ENCODE measurements around the gene MMEL1.
A peak's percentile ranks its signal among the peaks of the same experiment; 100 is the strongest.

MMEL1 gene

DNA sequence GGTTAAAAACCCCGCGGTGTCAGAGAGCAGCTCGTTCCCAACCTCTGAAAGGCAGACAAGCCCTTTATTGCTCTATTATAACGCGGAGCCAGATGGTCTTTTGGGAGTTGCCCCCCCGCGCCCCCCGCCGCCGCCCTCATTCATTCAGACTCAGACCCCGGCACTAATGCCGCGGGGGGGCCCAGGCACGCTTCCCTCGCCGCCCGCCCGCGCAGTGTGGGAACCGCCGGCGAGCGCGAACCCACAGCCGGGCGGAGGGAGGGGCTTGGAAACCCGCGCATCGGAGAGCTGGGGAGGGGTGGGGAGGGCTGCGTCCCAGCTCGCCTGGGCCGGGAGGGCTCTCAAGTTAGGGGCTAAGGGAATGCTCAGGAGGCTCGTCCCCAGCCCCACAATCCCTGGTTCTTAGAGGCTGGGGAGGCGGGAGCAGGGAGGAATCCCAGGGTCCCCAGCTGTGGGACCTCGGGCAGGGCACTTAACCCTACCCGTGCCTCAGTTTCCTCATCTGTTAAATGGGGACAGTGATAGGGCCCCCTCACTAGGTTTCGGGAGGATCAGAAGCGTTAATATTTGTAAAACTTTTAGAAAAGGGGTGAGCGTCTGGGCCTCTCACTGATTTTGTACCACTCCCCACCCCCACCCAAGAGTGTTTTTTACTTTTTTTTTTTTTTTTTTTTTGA is 91.9 kb downstream of the MMEL1 start:
- DNase-seq: peak in 1 of 2 donors; percentile 25

Data from CD4-positive, alpha-beta T cell treated with Interferon alpha-2 for 1 hour (primary cell).